ACC112 (cell line): Measurements from ENCODE around the gene PITX2.

ENCODE experiments used
- H2AFZ ChIP-seq: fragments of 200-600 bp; sonication (generic); one replicate; pipeline ENCODE4 v1.6.0; 2017; ENCODE audit warnings: antibody characterized with exemption, low read length; ENCODE audit not compliant: unreplicated experiment
- H3K27ac ChIP-seq: fragments of 200-600 bp; sonication (generic); 2 replicates; pipeline ENCODE4 v1.5.1; 2014; ENCODE audit warnings: low read depth, mild to moderate bottlenecking, antibody characterized with exemption, low read length, moderate library complexity
- H3K27me3 ChIP-seq: fragments of 200-600 bp; sonication (generic); 2 replicates; pipeline ENCODE4 v1.6.1; 2014; ENCODE audit warnings: mild to moderate bottlenecking, antibody characterized with exemption, low read length, moderate library complexity, mixed read lengths; ENCODE audit not compliant: insufficient read depth
- H3K36me3 ChIP-seq: fragments of 200-600 bp; sonication (generic); 2 replicates; pipeline ENCODE4 v1.6.1; 2016; ENCODE audit warnings: mild to moderate bottlenecking, antibody characterized with exemption, low read length, moderate library complexity, mixed read lengths; ENCODE audit not compliant: insufficient read depth
- H3K4me1 ChIP-seq: fragments of 200-600 bp; sonication (generic); one replicate; pipeline ENCODE4 v1.6.1; 2016; ENCODE audit warnings: low read length, mixed read lengths; ENCODE audit not compliant: insufficient read depth, unreplicated experiment, control insufficient read depth
- H3K4me3 ChIP-seq: fragments of 200-600 bp; sonication (generic); 2 replicates; pipeline ENCODE4 v1.5.1; 2014; ENCODE audit warnings: mild to moderate bottlenecking, low read depth, low read length
- H3K79me2 ChIP-seq: fragments of 200-600 bp; sonication (generic); one replicate; pipeline ENCODE4 v1.6.0; 2016; ENCODE audit warnings: low read length; ENCODE audit not compliant: control insufficient read depth, unreplicated experiment, insufficient read depth

The PITX2 gene

DNA sequence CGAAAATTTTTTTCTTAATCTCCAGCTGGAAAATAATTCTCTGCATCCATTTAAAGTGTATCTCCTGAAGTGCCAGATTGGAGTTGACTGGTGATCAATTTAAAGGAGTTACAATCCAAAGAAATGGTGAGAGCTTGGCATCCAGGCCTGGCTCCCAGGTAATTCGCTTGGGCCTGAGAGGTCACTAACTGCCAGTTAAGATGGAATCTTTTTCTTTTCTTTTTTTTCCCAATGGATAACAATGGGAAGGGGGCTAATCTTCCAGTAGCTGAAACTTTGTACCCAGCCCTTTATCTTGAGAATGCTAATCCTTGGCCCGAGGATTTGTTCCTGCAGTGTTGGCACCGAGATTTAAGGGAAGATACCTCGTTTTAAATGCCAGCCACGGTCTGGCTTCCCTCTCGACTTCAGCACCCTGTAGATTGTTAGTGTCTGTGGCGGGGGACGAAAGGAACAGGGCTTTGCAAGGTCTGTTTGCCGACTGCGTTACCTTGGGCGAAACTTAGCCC lies 13.3 kb upstream of the PITX2 start:
- Histone ChIP-seq H2AFZ (no peak overlapping the region), H3K4me3 (peak overlapping the region; percentile 70), H3K27me3 (peaks cover 97% of the 10 kb centered on the region), H3K4me1 (peaks cover 3% of the 10 kb centered on the region), H3K79me2 (no peaks in the 10 kb centered on the region), H3K27ac (no peak overlapping the region), H3K36me3 (no peaks in the 10 kb centered on the region)

DNA sequence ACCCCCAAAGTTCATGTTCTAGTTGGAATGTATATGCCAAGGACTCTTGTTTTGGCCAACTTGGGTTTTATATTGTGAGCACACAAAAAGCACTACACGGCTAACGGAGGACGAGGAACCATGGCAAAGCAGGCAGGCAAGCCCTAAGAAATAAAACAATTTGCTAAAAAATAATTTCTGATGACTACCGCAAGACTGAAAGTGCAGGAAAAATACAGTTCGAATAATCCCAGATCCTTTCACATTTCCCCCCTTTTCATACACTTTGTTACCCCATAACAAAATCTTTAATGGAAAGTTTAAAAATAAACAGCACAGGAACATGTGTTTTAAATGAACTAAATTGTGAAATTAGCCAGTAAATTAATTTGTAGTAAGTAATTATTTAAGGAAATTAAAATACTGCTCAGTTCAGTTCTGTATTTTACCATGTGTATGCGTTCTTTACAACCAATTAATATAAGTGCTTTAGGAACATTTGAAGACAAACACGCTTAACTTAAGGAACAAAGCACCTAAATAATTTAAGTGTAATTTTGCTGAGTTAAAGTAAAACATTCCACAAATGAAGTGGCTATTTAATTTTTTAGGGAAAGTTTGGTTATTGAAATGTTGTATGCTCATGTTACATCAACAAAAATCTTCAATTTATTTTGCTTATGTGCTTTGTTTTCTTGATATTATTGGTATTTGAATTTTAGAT lies 12.4 kb upstream of the PITX2 start:
- Histone ChIP-seq H3K79me2 (no peaks in the 10 kb centered on the region), H3K4me1 (peaks cover 3% of the 10 kb centered on the region), H3K4me3 (no peak overlapping the region), H3K27ac (no peak overlapping the region), H3K27me3 (peaks cover 97% of the 10 kb centered on the region), H3K36me3 (no peaks in the 10 kb centered on the region), H2AFZ (no peak overlapping the region)

DNA sequence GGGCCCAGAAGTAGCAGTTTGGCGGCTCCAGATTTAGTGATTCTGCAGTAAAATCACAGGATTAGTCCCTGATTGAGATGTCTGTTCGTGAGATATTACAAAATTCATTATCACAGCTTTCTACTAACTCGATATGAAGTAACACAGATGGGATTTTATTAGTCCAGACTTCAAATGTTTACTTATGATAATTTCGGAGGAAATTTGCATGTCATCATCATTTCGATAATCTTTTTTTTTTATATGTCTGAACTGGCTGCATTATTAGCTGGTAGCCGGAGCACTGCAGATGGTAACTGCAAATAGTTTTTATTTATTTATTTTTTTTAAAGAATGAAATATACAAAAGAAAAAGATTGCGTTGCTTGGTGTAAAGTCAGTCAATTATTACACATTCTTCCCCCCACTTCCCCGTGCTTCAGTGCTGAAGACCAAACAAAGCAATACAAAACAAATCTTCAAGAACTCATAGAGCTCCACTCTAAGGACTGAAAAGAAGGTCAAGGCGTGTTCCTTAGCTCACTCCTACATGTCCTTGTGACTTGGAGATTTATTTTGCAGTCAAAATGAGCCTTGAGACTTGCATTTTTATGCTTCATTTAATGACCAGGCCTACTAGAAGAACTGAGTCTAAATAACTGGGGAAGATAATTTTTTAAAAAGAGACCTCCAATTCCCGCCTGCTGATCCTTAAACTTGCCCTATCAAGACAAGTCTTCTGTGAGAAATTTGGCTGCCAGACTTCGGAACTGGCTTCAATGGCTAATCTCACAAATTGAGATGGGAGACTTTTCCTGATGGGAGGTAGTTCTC lies 11.7 kb upstream of the PITX2 start:
- Histone ChIP-seq H3K36me3 (no peaks in the 10 kb centered on the region), H2AFZ (no peak overlapping the region), H3K27ac (no peak overlapping the region), H3K4me3 (no peak overlapping the region), H3K79me2 (no peaks in the 10 kb centered on the region), H3K4me1 (peaks cover 3% of the 10 kb centered on the region), H3K27me3 (peaks cover 97% of the 10 kb centered on the region)

DNA sequence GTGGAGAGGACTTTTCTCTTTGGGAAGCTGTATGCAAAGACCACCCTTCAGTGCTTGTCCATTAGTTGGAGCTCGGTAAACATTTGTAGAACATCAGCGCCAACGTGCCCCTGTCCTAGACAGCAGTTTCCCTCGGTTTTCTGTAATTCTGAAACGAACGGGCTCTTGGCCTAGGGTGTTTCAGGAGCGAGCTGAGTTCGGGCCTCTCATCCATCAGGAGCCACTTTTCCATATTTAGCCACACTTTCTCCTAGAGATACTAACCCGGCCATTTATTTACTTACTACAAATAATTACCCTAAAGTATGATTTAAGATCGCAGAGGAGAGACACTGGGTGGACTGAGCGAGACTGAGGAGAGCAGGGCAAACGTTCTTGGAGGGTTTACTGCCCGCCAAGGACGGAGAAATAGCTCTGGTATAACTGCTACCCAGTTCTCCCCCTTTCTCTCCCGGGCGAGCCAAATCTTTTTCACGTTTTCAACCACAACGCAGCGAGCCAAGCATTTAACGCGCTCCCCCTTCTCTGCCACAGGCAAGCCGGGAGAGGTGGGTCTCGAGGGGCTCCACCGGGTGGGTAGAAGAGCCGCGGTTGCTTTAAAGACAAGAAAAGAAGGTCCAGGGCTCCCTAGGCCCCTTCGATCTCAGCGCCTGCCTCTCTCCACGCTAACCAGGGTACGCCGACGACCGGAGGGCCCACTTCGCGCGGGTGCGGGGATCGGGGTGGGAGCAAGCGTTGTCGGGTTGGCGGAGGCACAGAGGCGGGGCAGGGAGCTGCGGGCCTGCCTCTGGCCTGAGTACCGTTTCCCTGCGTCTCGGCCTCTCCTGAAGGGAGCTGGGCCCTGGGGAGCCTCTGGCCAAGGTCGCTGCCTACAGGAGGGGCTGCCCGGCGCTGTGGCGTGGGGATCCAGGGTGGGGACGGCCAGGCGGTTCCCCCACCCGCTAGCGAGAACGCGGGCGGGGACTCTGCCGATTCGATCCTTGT lies 10.8 kb upstream of the PITX2 start:
- no peak overlapping the region for H2AFZ ChIP-seq
- peaks cover 3% of the 10 kb centered on the region for H3K4me1 ChIP-seq
- H3K27ac ChIP-seq, result no peak overlapping the region
- no peaks in the 10 kb centered on the region for H3K36me3 ChIP-seq
- H3K79me2 ChIP-seq, result no peaks in the 10 kb centered on the region
- H3K4me3 ChIP-seq, result no peak overlapping the region
- peaks cover 97% of the 10 kb centered on the region for H3K27me3 ChIP-seq

DNA sequence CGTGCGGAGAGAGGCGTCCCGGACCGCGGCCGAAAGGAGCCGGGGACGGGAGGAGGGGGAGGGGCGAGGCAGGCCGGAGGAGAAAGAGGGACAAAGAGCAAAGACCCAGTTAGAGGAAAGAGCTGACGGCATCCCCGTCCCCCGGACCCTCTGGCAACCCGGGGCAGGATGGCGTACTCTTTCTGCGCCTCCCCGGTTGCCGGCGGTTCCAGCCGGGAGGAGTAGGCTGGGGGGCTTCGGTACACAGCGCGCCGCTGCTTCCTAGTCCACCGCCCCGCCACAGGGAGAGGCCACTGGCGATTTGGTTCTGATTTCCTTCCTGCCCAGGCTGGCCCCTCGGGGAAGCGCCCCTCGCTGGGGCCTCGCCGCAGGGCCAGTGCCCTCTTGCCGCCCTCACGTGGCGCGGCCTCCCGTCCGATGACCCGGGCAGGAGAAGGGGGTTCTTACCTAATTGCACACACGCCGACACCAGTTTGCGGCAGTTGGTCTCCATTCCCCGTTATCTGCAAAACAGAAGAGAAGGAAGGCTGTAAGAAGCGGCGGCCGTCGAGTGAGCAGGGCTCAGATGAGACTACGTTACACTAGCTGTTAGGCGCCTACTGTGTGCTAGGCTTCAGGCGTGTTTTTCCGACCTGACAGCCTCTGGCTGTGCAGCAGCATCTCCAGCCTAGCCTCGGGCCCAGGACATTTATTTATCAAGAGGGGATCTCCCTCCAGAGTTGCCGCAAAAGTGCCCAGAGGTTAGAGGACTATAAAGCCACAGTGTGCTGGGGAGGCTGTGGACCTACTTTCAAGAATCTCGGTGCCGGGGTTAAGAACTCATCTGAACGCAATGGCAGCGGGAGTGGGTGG lies 9.9 kb upstream of the PITX2 start:
- Histone ChIP-seq H3K4me3 (peak overlapping the region; percentile 72), H3K27me3 (peaks cover 97% of the 10 kb centered on the region), H2AFZ (no peak overlapping the region)

DNA sequence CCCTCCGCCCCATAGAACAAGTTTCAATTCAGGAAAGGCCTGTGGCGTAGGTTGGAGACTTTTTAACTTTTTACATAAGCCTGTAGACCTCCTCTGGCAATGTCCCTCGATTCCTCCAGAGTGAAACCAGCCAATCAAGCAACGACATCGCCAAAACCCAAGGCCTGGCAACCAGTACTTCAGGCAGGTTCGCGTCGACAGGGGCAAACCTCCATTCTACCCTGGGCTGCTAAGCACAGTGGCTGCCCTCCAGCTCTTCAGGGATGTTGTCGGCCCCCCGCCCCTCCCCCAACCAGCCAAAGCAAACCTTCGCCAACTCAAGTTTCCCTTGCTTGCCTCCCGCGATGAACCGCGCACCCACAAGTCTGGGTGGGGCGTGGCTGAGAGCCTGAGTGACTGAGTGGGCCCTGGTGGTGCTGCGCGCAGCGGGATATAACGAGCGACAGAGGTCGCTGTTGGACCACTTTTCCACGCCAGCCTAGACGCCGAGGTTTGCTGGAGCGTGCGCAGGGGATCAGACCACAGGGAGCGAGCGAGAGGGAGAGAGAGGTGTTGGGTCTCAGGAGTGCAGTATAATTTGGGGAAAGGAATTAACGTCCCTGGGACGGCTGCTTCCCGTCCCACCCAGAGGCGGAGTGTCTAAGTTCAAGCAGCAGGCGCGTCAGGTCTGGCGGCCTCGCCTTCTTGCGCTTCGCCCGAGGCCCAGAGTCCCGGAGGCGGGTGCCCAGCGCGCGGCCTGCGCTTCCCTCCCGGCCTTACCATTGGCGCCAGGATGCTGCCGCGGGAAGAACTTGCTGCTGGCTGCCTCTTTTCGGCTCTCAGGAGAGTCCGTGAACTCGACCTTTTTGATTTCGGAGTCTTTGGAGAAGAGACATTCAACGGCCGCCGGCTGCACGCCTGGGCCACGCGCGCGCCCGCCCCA lies 9.0 kb upstream of the PITX2 start:
- peak overlapping the region; percentile 72 for H3K4me3 ChIP-seq
- no peaks in the 10 kb centered on the region for H3K79me2 ChIP-seq
- H3K36me3 ChIP-seq, result no peaks in the 10 kb centered on the region
- peaks cover 97% of the 10 kb centered on the region for H3K27me3 ChIP-seq
- H3K4me1 ChIP-seq, result peaks cover 3% of the 10 kb centered on the region
- no peak overlapping the region for H2AFZ ChIP-seq
- no peak overlapping the region for H3K27ac ChIP-seq

More for the DNA sequence above, 9.9 kb upstream of the PITX2 start:
- H3K4me1 ChIP-seq, result peaks cover 3% of the 10 kb centered on the region
- no peaks in the 10 kb centered on the region for H3K36me3 ChIP-seq
- no peak overlapping the region for H3K27ac ChIP-seq
- H3K79me2 ChIP-seq, result no peaks in the 10 kb centered on the region

DNA sequence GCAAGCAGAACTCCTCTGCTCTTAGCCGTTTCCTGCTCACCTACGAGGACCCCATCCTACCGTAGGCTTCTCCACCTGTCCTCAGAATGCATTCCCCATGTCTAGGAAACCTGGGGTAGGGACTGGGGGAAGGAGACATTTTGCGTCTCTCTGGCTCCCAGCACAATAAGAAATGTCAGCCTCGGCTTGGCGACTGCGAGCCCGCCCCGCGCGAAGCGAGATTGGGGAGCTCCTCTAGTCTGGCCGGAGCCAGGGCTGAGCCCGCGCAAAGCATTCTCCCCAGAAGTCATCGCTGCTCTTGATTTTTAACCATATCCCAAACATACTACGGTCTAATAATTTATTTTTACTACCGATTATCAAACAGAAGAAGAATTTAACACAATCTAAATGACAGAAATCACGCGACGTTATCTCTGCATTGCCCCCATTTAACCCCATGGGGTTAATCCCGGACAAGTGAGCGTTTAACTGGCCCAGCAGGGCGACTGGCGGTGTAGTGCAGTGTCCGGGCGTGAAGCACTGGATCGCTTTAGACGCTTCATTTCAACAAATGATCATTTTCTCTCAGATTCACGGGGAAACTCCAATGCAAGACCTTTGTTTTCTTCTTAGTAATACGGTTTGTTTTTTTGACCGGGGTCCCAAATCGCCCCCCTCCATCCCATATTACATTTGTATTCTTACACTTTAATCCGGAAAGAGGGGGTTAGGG lies 8.0 kb upstream of the PITX2 start:
- Histone ChIP-seq H3K4me3 (peak overlapping the region; percentile 42), H3K79me2 (no peaks in the 10 kb centered on the region), H3K4me1 (peaks cover 3% of the 10 kb centered on the region), H2AFZ (no peak overlapping the region), H3K27me3 (peaks cover 97% of the 10 kb centered on the region), H3K36me3 (no peaks in the 10 kb centered on the region), H3K27ac (no peak overlapping the region)

DNA sequence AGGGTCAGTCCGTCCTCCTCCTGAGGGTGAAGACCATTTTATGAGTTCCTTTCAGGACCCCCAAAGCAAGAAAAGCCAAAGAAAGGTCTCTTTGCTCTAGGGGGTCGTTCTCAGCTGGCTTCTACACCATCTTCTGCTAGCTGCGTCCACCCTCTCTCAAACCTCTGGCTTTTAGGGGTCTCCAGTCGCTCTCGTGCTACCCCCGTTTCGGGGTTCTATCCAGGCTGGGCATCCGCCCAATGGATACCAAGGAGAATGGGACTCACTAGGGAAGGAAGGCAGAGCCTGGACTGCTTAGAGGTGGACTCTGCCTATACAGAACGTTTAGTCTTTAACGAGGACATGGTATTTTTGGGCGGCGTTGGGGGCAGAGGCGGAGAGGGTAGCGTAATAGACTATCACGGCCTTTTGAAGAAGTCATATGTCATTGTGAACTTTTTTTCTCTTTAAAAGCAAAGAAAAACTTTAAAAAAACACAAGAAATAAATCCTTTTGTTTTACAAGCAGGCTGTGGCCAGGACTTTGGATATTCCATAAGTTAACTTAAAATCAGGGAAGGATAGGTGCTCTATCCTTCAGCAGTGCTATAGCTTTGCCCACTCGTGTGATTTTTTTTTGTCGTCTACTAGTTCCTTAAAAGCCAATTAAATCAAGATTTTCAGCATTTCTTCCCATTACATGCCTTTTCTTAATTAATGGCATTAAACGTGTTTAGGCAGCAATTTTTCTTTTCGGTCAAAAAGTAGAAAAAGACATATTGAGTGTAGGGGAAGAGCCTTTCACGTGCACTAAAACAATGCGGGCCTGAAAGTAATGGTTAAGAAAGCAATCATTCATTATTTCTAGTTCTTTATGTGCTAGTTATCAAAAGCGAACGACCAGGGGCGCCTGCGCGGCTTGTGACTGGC lies 7.2 kb upstream of the PITX2 start:
- Histone ChIP-seq H3K27me3 (peaks cover 97% of the 10 kb centered on the region), H2AFZ (no peak overlapping the region), H3K36me3 (no peaks in the 10 kb centered on the region), H3K79me2 (no peaks in the 10 kb centered on the region), H3K4me1 (peaks cover 3% of the 10 kb centered on the region), H3K27ac (no peak overlapping the region), H3K4me3 (peak overlapping the region; percentile 42; the same call in 1 of the 2 replicates)
